ENCODE data around the gene DIPK1C. TPM values are rescaled to one million over a fixed set of nuclear protein-coding genes. Genes with fewer than 3 reads are reported as not detected.

DIPK1C gene
- total RNA-seq, 1 experiment from 2014 or later = not detected

- CTCF ChIA-PET = no interaction called here
- H3K9me3 Mint-ChIP-seq (ENCODE audit: low read depth, unreplicated experiment) = no peaks in the 10 kb centered on the region
- H3K27me3 Mint-ChIP-seq (ENCODE audit: unreplicated experiment) = peaks cover 100% of the 10 kb centered on the region
- DNase-seq = no peak
- BruUV-seq (replicated peaks) = no TSS peak
- intact Hi-C loops (cut with micrococcal nuclease; ENCODE audit: unreplicated experiment) = no loop called here
- H3K4me3 Mint-ChIP-seq (ENCODE audit: low read depth, unreplicated experiment) = peak overlapping the region; percentile 66
- H3K36me3 Mint-ChIP-seq (ENCODE audit: insufficient read depth, unreplicated experiment) = peaks cover 5% of the 10 kb centered on the region
- H3K4me1 Mint-ChIP-seq (ENCODE audit: low read depth, unreplicated experiment) = peaks cover 8% of the 10 kb centered on the region
- no peak for TF ChIP-seq CTCF (IDR thresholded peaks at IDR 0.05; ENCODE audit: unreplicated experiment)
- no peak overlapping the region for H3K27ac Mint-ChIP-seq (ENCODE audit: unreplicated experiment)
Measured at GRCh38 chr18:74456349-74457042, 612 bp downstream of the DIPK1C start.

GRCh38 chr18:74456017-74456348 lies 1.1 kb downstream of the DIPK1C start:
- no peak for DNase-seq
- TF ChIP-seq CTCF (IDR thresholded peaks at IDR 0.05; ENCODE audit: unreplicated experiment) = no peak
- no TSS peak for BruUV-seq (replicated peaks)

GRCh38 chr18:74455386-74455785 lies 1.7 kb downstream of the DIPK1C start:
- TF ChIP-seq CTCF (IDR thresholded peaks at IDR 0.05; ENCODE audit: unreplicated experiment) = no peak
- Mint-ChIP-seq H3K9me3 (ENCODE audit: low read depth, unreplicated experiment) (no peaks in the 10 kb centered on the region), H3K27me3 (ENCODE audit: unreplicated experiment) (peaks cover 100% of the 10 kb centered on the region), H3K27ac (ENCODE audit: unreplicated experiment) (no peak overlapping the region), H3K4me3 (ENCODE audit: low read depth, unreplicated experiment) (no peak overlapping the region), H3K36me3 (ENCODE audit: insufficient read depth, unreplicated experiment) (peaks cover 5% of the 10 kb centered on the region), H3K4me1 (ENCODE audit: low read depth, unreplicated experiment) (peaks cover 8% of the 10 kb centered on the region)
- no peak for DNase-seq
- CTCF ChIA-PET = no interaction called here
- BruUV-seq (replicated peaks) = no TSS peak
- intact Hi-C loops (cut with micrococcal nuclease; ENCODE audit: unreplicated experiment) = no loop called here

More at GRCh38 chr18:74456017-74456348, 1.1 kb downstream of the DIPK1C start:
- peaks cover 8% of the 10 kb centered on the region for H3K4me1 Mint-ChIP-seq (ENCODE audit: low read depth, unreplicated experiment)
- H3K27me3 Mint-ChIP-seq (ENCODE audit: unreplicated experiment) = peaks cover 100% of the 10 kb centered on the region
- H3K36me3 Mint-ChIP-seq (ENCODE audit: insufficient read depth, unreplicated experiment) = peaks cover 5% of the 10 kb centered on the region
- intact Hi-C loops (cut with micrococcal nuclease; ENCODE audit: unreplicated experiment) = no loop called here
- CTCF ChIA-PET = no interaction called here
- peak overlapping the region; percentile 66 for H3K4me3 Mint-ChIP-seq (ENCODE audit: low read depth, unreplicated experiment)
- H3K27ac Mint-ChIP-seq (ENCODE audit: unreplicated experiment) = no peak overlapping the region
- no peaks in the 10 kb centered on the region for H3K9me3 Mint-ChIP-seq (ENCODE audit: low read depth, unreplicated experiment)

- Mint-ChIP-seq H3K4me3 (ENCODE audit: low read depth, unreplicated experiment) (no peak overlapping the region), H3K9me3 (ENCODE audit: low read depth, unreplicated experiment) (no peaks in the 10 kb centered on the region), H3K36me3 (ENCODE audit: insufficient read depth, unreplicated experiment) (peaks cover 5% of the 10 kb centered on the region), H3K27me3 (ENCODE audit: unreplicated experiment) (peaks cover 99% of the 10 kb centered on the region), H3K27ac (ENCODE audit: unreplicated experiment) (no peak overlapping the region), H3K4me1 (ENCODE audit: low read depth, unreplicated experiment) (peaks cover 8% of the 10 kb centered on the region)
- CTCF ChIA-PET = no interaction called here
- intact Hi-C loops (cut with micrococcal nuclease; ENCODE audit: unreplicated experiment) = no loop called here
- no peak for DNase-seq
- TF ChIP-seq CTCF (IDR thresholded peaks at IDR 0.05; ENCODE audit: unreplicated experiment) = no peak
- no TSS peak for BruUV-seq (replicated peaks)
Measured at GRCh38 chr18:74454279-74454751, 2.8 kb downstream of the DIPK1C start.

Data from Calu3 (cell line).